Activated T-helper 2 cell treated with anti-CD3 and anti-CD28 coated beads, Interferon-gamma antibody, Interleukin-2, Interleukin-4, amounts not matched to agents 10 μg/mL and 5 μg/mL and 100 μg/mL, durations not matched to agents 14 hours and 24 hours and 36 hours (primary cell): Measurements from ENCODE around the gene CABCOCO1. TPM values are rescaled to one million over a fixed set of nuclear protein-coding genes. Genes with fewer than 3 reads are reported as not detected.
A peak's percentile ranks its signal among the peaks of the same experiment; 100 is the strongest.

ENCODE experiments used
- DNase-seq: peaks from one replicate; pipeline ENCODE4 v3.0.0; 2021; ENCODE audit warnings: low spot score
- H3K27ac Mint-ChIP-seq: one replicate; pipeline ENCODE4 v1.8.0; 2021; ENCODE audit warnings: mixed read lengths
- H3K27me3 Mint-ChIP-seq: one replicate; pipeline ENCODE4 v1.8.0; 2021; ENCODE audit warnings: low read depth, mixed read lengths
- H3K36me3 Mint-ChIP-seq: one replicate; pipeline ENCODE4 v1.8.0; 2021; ENCODE audit warnings: low read depth, mixed read lengths
- H3K4me1 Mint-ChIP-seq: one replicate; pipeline ENCODE4 v1.8.0; 2021; ENCODE audit warnings: low read depth, mixed read lengths
- H3K4me3 Mint-ChIP-seq: one replicate; pipeline ENCODE4 v1.8.0; 2021; ENCODE audit warnings: low read depth, mild to moderate bottlenecking, moderate library complexity, mixed read lengths
- H3K9me3 Mint-ChIP-seq: one replicate; pipeline ENCODE4 v1.8.0; 2021; ENCODE audit warnings: mixed read lengths
- intact Hi-C: fragments of 100-400 bp; cut with micrococcal nuclease; formaldehyde crosslinking; loops from one replicate; pipeline ENCODE4 v1.15.1; 2023
- total RNA-seq: library from RNA; stranded (reverse); gene quantifications from 2 replicates; pipeline ENCODE4 v1.2.3, GENCODE V29; 2022

Gene CABCOCO1
- total RNA-seq, 1 donor from 2014 or later, result not detected

DNA sequence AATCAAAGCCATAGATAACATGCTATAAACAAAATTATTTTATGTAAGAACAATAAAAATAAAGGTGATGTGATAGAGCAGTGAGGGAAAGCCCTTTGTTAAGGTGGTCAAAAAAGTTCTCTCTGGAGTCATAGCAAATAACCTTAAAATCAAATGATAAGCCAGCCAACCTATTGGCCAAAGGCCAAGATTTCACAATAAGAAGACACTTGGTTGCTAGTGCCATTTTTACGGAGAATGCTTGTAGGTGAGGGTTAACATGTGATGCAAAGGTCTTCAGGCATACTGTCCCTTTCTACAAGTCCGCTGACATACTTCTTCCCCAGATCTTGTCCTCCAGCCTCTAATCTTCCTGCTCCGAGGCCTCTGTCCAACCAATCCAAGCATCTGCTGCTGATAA lies 140.5 kb downstream of the CABCOCO1 start:
- Mint-ChIP-seq H3K9me3 (peaks cover 5% of the 10 kb centered on the region), H3K27ac (no peak overlapping the region), H3K27me3 (no peaks in the 10 kb centered on the region), H3K4me1 (peaks cover 6% of the 10 kb centered on the region), H3K36me3 (peaks cover 3% of the 10 kb centered on the region), H3K4me3 (no peak overlapping the region)
- no peak for DNase-seq
- intact Hi-C loops, result no loop called here

DNA sequence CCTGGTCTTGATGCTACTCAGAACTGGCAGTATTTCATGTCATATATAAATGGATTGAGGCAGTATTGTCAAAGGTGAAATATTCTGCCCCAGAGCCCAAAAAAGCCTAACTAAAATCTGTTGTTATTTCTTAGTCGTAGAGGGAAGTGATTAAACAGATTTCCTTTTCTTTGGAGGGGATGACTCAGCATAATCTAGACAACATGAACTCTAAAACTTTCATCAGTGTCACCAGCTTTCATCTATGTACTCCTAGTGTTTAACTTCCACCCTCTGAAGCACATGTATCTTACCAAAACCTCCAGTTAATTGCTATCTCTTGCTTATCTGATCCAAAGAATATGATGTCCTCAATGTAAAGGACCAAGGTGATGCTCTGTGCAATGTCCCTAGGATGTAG lies 141.7 kb downstream of the CABCOCO1 start:
- Mint-ChIP-seq H3K27ac (no peak overlapping the region), H3K4me1 (peaks cover 10% of the 10 kb centered on the region), H3K4me3 (no peak overlapping the region), H3K27me3 (no peaks in the 10 kb centered on the region), H3K36me3 (peaks cover 3% of the 10 kb centered on the region), H3K9me3 (peaks cover 5% of the 10 kb centered on the region)
- no peak for DNase-seq
- intact Hi-C loops, result no loop called here

DNA sequence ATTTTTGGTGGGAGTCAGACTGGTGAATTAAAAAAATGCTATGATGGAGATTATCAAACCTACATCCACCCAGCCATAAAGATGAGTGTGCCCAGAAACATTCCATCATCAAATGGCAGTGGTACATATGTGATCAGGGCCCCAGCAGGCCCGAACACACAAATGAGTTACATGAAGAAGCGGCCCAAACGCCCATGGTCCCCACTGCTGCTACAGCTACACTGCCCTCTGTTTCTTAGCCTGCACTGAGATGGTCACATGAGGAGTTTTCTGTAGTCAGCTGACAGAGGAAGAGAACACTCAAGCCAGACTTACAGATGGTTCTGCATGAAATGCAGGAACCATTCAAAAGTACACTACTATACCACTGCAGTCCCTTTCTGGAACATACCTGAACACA lies 142.4 kb downstream of the CABCOCO1 start:
- H3K36me3 Mint-ChIP-seq, result peaks cover 3% of the 10 kb centered on the region
- H3K27me3 Mint-ChIP-seq, result no peaks in the 10 kb centered on the region
- no peak overlapping the region for H3K27ac Mint-ChIP-seq
- intact Hi-C loops, result no loop called here
- no peak for DNase-seq
- H3K4me3 Mint-ChIP-seq, result no peak overlapping the region
- H3K4me1 Mint-ChIP-seq, result peaks cover 10% of the 10 kb centered on the region
- peaks cover 5% of the 10 kb centered on the region for H3K9me3 Mint-ChIP-seq

GRCh38 chr10:61810263-61810662 lies 147.5 kb downstream of the CABCOCO1 start:
- no peaks in the 10 kb centered on the region for H3K27me3 Mint-ChIP-seq
- peaks cover 26% of the 10 kb centered on the region for H3K4me1 Mint-ChIP-seq
- no peaks in the 10 kb centered on the region for H3K36me3 Mint-ChIP-seq
- no peak for DNase-seq
- intact Hi-C loops, result no loop called here
- no peaks in the 10 kb centered on the region for H3K9me3 Mint-ChIP-seq
- no peak overlapping the region for H3K4me3 Mint-ChIP-seq
- no peak overlapping the region for H3K27ac Mint-ChIP-seq

DNA sequence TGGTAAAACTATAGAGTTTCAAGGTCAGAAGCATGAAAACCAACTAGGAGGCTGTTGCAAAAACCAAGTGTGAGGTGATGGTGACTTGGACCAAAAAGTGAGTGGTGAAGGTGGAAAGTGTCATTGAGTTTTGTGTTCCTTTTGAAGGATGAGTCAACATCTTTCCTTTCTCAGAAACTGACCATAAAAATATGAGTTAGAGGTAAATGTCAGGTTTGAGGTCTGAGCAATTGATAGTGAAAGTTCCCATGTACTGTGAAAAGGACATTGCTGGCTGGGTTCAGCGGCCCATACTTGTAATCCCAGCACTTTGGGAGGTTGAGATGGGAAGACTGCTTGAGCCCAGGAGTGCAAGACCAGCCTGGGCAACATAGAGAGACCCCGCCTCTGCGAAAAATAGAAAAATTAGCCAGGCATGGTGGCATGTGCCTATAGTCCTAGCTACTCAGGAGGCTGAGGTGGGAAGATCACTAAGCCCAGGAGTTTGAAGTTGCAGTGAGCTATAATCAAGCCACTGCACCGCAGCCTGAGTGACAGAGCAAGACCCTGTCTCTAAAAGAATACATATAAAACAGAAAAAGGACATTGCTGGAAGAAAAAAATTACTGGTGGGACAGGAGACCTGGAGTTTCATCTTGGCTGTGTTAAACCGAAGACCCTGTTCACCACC lies 149.5 kb downstream of the CABCOCO1 start:
- Mint-ChIP-seq H3K9me3 (peaks cover 1% of the 10 kb centered on the region), H3K36me3 (no peaks in the 10 kb centered on the region), H3K4me3 (no peak overlapping the region), H3K27ac (peak overlapping the region; percentile 27), H3K4me1 (peaks cover 28% of the 10 kb centered on the region), H3K27me3 (no peaks in the 10 kb centered on the region)
- intact Hi-C loops, result loop anchor here (2.0 kb wide), 2 partner anchors 25 to 61 kb away; no protein-coding TSS in a partner anchor
- DNase-seq, result no peak

DNA sequence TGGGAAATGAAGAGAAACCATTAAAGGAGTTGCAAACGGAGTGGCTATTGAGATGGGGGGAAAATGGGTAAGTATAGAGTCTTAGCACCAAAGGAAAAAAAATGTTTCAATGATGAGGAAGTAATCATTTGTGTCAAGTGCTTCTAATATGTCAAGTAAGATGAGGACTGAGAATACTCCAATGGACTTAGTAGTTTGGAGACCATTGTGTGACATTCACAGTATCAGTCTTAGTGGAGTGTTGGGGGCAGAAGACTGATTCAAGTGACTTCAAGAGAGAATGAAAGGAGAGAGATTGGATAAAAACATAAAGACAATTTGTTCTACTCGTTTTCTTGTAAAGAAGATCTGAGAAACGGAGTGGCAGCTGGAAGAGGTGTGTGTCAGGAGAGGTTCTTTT lies 150.2 kb downstream of the CABCOCO1 start:
- intact Hi-C loops, result loop anchor here (2.0 kb wide), 2 partner anchors 26 to 62 kb away; no protein-coding TSS in a partner anchor

DNA sequence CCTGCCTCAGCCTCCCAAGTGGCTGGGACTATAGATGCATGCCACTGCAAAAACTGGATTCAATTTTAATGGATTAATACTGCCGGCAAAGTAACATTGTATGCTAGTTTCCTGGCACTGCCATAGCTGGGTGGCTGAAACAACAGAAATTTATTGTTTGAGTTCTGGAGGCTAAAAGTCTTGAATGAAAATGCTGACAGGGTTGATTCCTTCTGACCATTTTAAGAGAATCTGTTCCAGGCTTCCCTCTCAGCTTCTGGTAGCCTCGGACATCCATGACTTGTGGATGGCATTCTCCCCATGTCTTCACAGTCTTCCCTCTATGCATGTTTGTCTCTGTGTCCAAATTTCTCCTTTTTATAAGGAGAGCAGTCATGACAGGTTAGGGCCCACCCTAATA lies 151.4 kb downstream of the CABCOCO1 start:
- Mint-ChIP-seq H3K36me3 (no peaks in the 10 kb centered on the region), H3K4me3 (no peak overlapping the region), H3K27ac (no peak overlapping the region), H3K4me1 (peaks cover 29% of the 10 kb centered on the region), H3K9me3 (peaks cover 3% of the 10 kb centered on the region), H3K27me3 (no peaks in the 10 kb centered on the region)
- DNase-seq, result no peak
- intact Hi-C loops, result no loop called here

More for the DNA sequence above, 150.2 kb downstream of the CABCOCO1 start:
- no peak overlapping the region for H3K27ac Mint-ChIP-seq
- no peak overlapping the region for H3K4me3 Mint-ChIP-seq
- DNase-seq, result no peak
- no peaks in the 10 kb centered on the region for H3K27me3 Mint-ChIP-seq
- peaks cover 31% of the 10 kb centered on the region for H3K4me1 Mint-ChIP-seq
- no peaks in the 10 kb centered on the region for H3K36me3 Mint-ChIP-seq
- peaks cover 3% of the 10 kb centered on the region for H3K9me3 Mint-ChIP-seq

DNA sequence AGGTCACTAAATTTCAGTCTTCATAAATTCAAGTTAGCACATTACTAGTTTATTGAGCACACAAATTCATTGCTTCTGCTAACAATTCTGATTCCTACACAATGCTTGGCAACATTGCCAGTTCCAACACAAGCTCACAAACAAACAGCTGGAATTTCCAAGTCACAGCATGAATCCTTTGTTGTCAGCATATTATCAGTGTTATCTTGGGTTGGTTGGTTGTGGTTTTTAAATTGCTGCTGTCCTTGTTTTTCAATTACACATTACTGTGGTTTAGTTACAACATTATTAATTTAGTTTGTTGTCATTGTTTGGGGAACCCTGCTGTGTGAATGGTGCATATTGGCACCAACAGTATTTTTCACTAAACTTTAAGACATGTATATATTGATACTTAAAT lies 152.8 kb downstream of the CABCOCO1 start:
- no peaks in the 10 kb centered on the region for H3K36me3 Mint-ChIP-seq
- no peak overlapping the region for H3K27ac Mint-ChIP-seq
- no peak for DNase-seq
- no peak overlapping the region for H3K4me3 Mint-ChIP-seq
- H3K9me3 Mint-ChIP-seq, result peaks cover 3% of the 10 kb centered on the region
- intact Hi-C loops, result no loop called here
- no peaks in the 10 kb centered on the region for H3K27me3 Mint-ChIP-seq
- H3K4me1 Mint-ChIP-seq, result peaks cover 35% of the 10 kb centered on the region

Other genes starting within 250 kb of the CABCOCO1 start
- gene TMEM26, start 209.5 kb upstream of the CABCOCO1 start, total RNA-seq, result not detected in 2 replicates
- gene ARID5B, start 238.8 kb downstream of the CABCOCO1 start, total RNA-seq, result 34.9 and 35.7 TPM in 2 replicates